Urinary bladder (tissue), 4 donors: ENCODE results near the gene GTF3C5. TPM values are rescaled to one million over a fixed set of nuclear protein-coding genes. Genes with fewer than 3 reads are reported as not detected.

Experiments used
- DNase-seq: peaks from one replicate; pipeline ENCODE4 v3.0.0-alpha.2; 2015; ENCODE audit errors: extremely low spot score
- H3K27ac ChIP-seq: one replicate; pipeline ENCODE4 v1.5.1; 2013; ENCODE audit warnings: low read depth, mild to moderate bottlenecking, moderate library complexity
- H3K36me3 ChIP-seq: one replicate; pipeline ENCODE4 v1.6.1; 2013; ENCODE audit warnings: mild to moderate bottlenecking, moderate library complexity; ENCODE audit not compliant: insufficient read depth
- H3K4me1 ChIP-seq: one replicate; pipeline ENCODE4 v1.6.1; 2013; ENCODE audit warnings: mild to moderate bottlenecking, moderate library complexity; ENCODE audit not compliant: insufficient read depth
- H3K4me3 ChIP-seq: one replicate; pipeline ENCODE4 v1.5.1; 2013; ENCODE audit warnings: low read depth, low read length
- WGBS: extraction: QIAGEN DNeasy Blood & Tissue Kit; methylation state at CpG from one replicate; pipeline ENCODE4 v1.1.7; 2013; 5-methylcytosine and 5-hydroxymethylcytosine counted together
- polyA plus RNA-seq: library from polyadenylated mRNA; stranded (reverse); fragments of 200-250 nt; gene quantifications from one replicate; pipeline ENCODE4 v1.2.3, GENCODE V29; 2013
- total RNA-seq: library from RNA; depleted of rRNA; stranded (reverse); fragments of >200 nt; gene quantifications from one replicate; pipeline ENCODE4 v1.2.3, GENCODE V29; 2014
- donor health status: healthy with polysubstance abuse.
- donor health status: healthy.

Gene GTF3C5
- total and polyA plus RNA-seq, 2 donors, result 23.2 to 50.3 TPM

GRCh38 chr9:133003071-133003461 is 27.7 kb upstream of the GTF3C5 start:
- H3K36me3 ChIP-seq, result no peaks in the 10 kb centered on the region
- no peak overlapping the region for H3K27ac ChIP-seq
- WGBS, result 59% methylated on average over 13 of the region's 13 CpGs
- H3K4me3 ChIP-seq, result no peak overlapping the region
- DNase-seq, result no peak
- no peaks in the 10 kb centered on the region for H3K4me1 ChIP-seq

GRCh38 chr9:133003671-133004090 is 27.1 kb upstream of the GTF3C5 start:
- Histone ChIP-seq H3K4me1 (no peaks in the 10 kb centered on the region), H3K36me3 (no peaks in the 10 kb centered on the region), H3K27ac (no peak overlapping the region), H3K4me3 (no peak overlapping the region)
- WGBS, result 45% methylated on average over 9 of the region's 9 CpGs
- DNase-seq, result no peak

- Histone ChIP-seq H3K4me1 (no peaks in the 10 kb centered on the region), H3K27ac (no peak overlapping the region), H3K36me3 (no peaks in the 10 kb centered on the region), H3K4me3 (no peak overlapping the region)
- DNase-seq, result no peak
- 46% methylated on average over 9 of the region's 9 CpGs for WGBS
Observed at GRCh38 chr9:133004091-133004998, 26.5 kb upstream of the GTF3C5 start.

GRCh38 chr9:133004999-133005760 is 25.6 kb upstream of the GTF3C5 start:
- Histone ChIP-seq H3K36me3 (no peaks in the 10 kb centered on the region), H3K4me3 (no peak overlapping the region), H3K4me1 (no peaks in the 10 kb centered on the region), H3K27ac (no peak overlapping the region)
- 83% methylated on average over 14 of the region's 14 CpGs for WGBS
- DNase-seq, result no peak

GRCh38 chr9:133005957-133006356 is 24.8 kb upstream of the GTF3C5 start:
- no peaks in the 10 kb centered on the region for H3K4me1 ChIP-seq
- no peak for DNase-seq
- H3K36me3 ChIP-seq, result no peaks in the 10 kb centered on the region
- 84% methylated on average over 3 of the region's 3 CpGs for WGBS
- H3K4me3 ChIP-seq, result no peak overlapping the region
- no peak overlapping the region for H3K27ac ChIP-seq

GRCh38 chr9:133006731-133007352 is 24.0 kb upstream of the GTF3C5 start:
- H3K4me1 ChIP-seq, result no peaks in the 10 kb centered on the region
- no peak for DNase-seq
- no peak overlapping the region for H3K4me3 ChIP-seq
- H3K27ac ChIP-seq, result no peak overlapping the region
- no peaks in the 10 kb centered on the region for H3K36me3 ChIP-seq
- 94% methylated on average over 5 of the region's 5 CpGs for WGBS

- no peak for DNase-seq
- H3K27ac ChIP-seq, result no peak overlapping the region
- WGBS, result 72% methylated on average over 7 of the region's 7 CpGs
- H3K36me3 ChIP-seq, result no peaks in the 10 kb centered on the region
- H3K4me3 ChIP-seq, result no peak overlapping the region
- H3K4me1 ChIP-seq, result no peaks in the 10 kb centered on the region
Observed at GRCh38 chr9:133008406-133008805, 22.4 kb upstream of the GTF3C5 start.

GRCh38 chr9:133008824-133009223 is 22.0 kb upstream of the GTF3C5 start:
- H3K4me3 ChIP-seq, result no peak overlapping the region

GRCh38 chr9:133009906-133010582 is 20.8 kb upstream of the GTF3C5 start:
- WGBS, result 73% methylated on average over 5 of the region's 5 CpGs
- Histone ChIP-seq H3K4me1 (no peaks in the 10 kb centered on the region), H3K27ac (no peak overlapping the region)

More at GRCh38 chr9:133008824-133009223, 22.0 kb upstream of the GTF3C5 start:
- Histone ChIP-seq H3K4me1 (no peaks in the 10 kb centered on the region), H3K36me3 (no peaks in the 10 kb centered on the region), H3K27ac (no peak overlapping the region)
- WGBS, result 86% methylated on average over 2 of the region's 2 CpGs
- no peak for DNase-seq

GRCh38 chr9:133014696-133015095 is 16.1 kb upstream of the GTF3C5 start:
- Histone ChIP-seq H3K36me3 (no peaks in the 10 kb centered on the region), H3K27ac (no peak overlapping the region), H3K4me1 (no peaks in the 10 kb centered on the region), H3K4me3 (no peak overlapping the region)
- no peak for DNase-seq
- WGBS, result 91% methylated on average over 5 of the region's 5 CpGs

More at GRCh38 chr9:133009906-133010582, 20.8 kb upstream of the GTF3C5 start:
- H3K36me3 ChIP-seq, result no peaks in the 10 kb centered on the region
- DNase-seq, result no peak
- H3K4me3 ChIP-seq, result no peak overlapping the region

GRCh38 chr9:133023117-133023890 is 7.5 kb upstream of the GTF3C5 start:
- Histone ChIP-seq H3K27ac (no peak overlapping the region), H3K36me3 (no peaks in the 10 kb centered on the region), H3K4me1 (no peaks in the 10 kb centered on the region), H3K4me3 (no peak overlapping the region)
- DNase-seq, result no peak
- 71% methylated on average over 26 of the region's 26 CpGs for WGBS

GRCh38 chr9:133026426-133026825 is 4.4 kb upstream of the GTF3C5 start:
- Histone ChIP-seq H3K27ac (no peak overlapping the region), H3K4me1 (no peaks in the 10 kb centered on the region), H3K4me3 (no peak overlapping the region), H3K36me3 (no peaks in the 10 kb centered on the region)
- DNase-seq, result no peak
- WGBS, result 54% methylated on average over 3 of the region's 3 CpGs
